Measurements from ENCODE around the gene PPID.
"Not testable (repeated sequence)": the region's sequence is repeated elsewhere in the genome, so short reads cannot be mapped to it uniquely, and the experiment has no call there.

PPID gene

DNA sequence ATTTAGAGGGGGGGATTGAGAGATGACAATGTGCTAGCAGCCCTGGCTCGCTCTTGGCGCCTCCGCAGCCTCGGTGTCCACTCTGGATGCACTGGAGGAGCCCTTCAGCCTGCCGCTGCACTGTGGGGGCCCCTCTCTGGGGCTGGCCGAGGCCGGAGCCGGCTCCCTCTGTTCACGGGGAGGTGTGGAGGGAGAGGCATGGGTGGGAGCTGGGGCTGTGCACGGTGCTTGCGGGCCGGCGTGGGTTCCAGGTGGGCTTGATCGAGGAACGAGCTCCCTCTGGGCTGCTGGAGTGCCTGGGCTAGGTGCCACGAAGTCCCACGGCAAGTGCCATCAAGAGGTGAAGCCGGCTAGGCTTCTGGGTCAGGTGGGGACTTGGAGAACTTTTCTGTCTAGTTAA is 58.4 kb downstream of the PPID start:
- no peak for DNase-seq

DNA sequence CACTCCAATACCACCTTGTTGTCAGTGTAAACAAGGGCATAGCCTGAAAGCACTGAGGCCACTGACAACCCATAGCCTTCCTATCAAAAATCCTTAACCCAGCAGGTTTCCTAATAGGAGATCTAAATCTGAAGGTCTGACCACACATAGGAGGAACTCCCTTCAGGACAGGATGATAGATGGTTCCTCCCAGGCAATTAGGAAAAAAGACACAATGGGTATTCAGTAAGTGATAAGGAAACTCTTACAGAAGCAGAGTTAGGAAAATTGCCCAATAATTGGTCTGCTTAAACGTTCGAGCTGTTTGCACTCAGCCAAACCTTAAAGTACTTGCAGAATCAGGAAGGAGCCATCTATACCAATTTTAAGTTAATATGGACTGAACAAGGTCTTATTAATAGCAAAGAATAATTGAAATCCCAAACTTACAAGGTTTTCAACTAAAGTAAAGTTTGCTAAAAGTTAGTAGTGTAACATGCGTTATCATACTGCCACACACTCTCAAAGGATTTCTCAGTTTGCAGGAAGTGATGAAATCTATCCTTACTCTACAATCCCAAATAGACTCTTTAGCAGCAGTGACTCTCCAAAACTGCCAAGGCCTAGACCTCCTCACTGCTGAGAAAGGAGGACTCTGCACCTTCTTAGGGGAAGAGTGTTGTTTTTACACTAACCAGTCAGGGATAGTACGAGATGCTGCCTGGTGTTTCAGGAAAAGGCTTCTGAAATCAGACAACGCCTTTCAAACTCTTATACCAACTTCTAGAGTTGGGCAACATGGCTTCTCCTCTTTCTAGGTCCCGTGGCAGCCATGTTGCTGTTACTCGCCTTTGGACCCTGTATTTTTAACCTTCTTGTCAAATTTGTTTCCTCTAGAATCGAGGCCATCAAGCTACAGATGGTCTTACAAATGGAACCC is 59.2 kb downstream of the PPID start:
- not testable (repeated sequence) for DNase-seq

- DNase-seq, result not testable (repeated sequence)
These were observed 59.9 kb downstream of the PPID start for GRCh38 chr4:158663255-158663654.
